ENCODE measurements around the gene GRAP2. TPM values are rescaled to one million over a fixed set of nuclear protein-coding genes. Genes with fewer than 3 reads are reported as not detected.

The GRAP2 gene
- total and polyA plus RNA-seq, 10 of the 15 experiments (the other 5 are each of a cell fraction or from before 2014, with no cell fraction given): 3.3 to 79.1 (median 59.6) TPM

- no TSS peak for BruUV-seq (replicated peaks)
- H3K79me2 ChIP-seq (ENCODE audit: control insufficient read depth, insufficient read depth, low read length): peaks cover 88% of the 10 kb centered on the region
- peaks cover 3 to 14% of the 10 kb centered on the region in 2 experiments for H3K36me3 ChIP-seq (ENCODE audit: control insufficient read depth in 2 of 2, insufficient read depth in 2 of 2, low read length in 1 of 2)
- DNase-seq (ENCODE audit: low read depth, low spot score) (no peak), FAIRE-seq (no peak), ATAC-seq (no peak)
- ChIA-PET POLR2A (interaction anchor here (0.9 to 1.8 kb wide), 4 partner anchors 8 to 153 kb away, joined by 3 to 6 read pairs (median 4); no protein-coding TSS in a partner anchor), CTCF (interaction anchor here (1.3 to 1.8 kb wide), 5 partner anchors 8 to 107 kb away, joined by 3 to 7 read pairs (median 3); no protein-coding TSS in a partner anchor), RAD21 (ENCODE audit: unreplicated experiment) (interaction anchor here (0.9 to 2.3 kb wide), 4 partner anchors 10 to 107 kb away, joined by 3 to 7 read pairs (median 6); no protein-coding TSS in a partner anchor), SMC1A (ENCODE audit: uncharacterized antibody, unreplicated experiment) (interaction anchor here (1.0 to 4.5 kb wide), 8 partner anchors 8 to 263 kb away, joined by 3 to 34 read pairs (median 6); no protein-coding TSS in a partner anchor)
- in situ Hi-C loops (cut with MboI) (no loop called here), intact Hi-C loops (cut with micrococcal nuclease; ENCODE audit: unreplicated experiment) (no loop called here)
- 88% methylated on average over 12 of the region's 12 CpGs for WGBS (ENCODE audit: insufficient coverage, insufficient replicate concordance, low lambda C conversion rate, missing lambda C conversion rate)
- H3K9ac ChIP-seq (ENCODE audit: control insufficient read depth, insufficient read depth, low read length): no peak overlapping the region
- H3K27me3 ChIP-seq (replicated peaks in 1 of 2; ENCODE audit: control insufficient read depth in 2 of 2, insufficient read depth in 2 of 2, low read length in 1 of 2): no peaks in the 10 kb centered on the region
- no peak overlapping the region for H3K4me3 ChIP-seq
- H3K27ac ChIP-seq (ENCODE audit: control insufficient read depth, insufficient read depth): no peak overlapping the region
- H4K20me1 ChIP-seq (ENCODE audit: control insufficient read depth, insufficient read depth): no peaks in the 10 kb centered on the region
- TF ChIP-seq E2F4 (IDR thresholded peaks at IDR 0.05; ENCODE audit: low read depth, low read length): no peak
- TF ChIP-seq RCOR1 (conservative IDR thresholded peaks at IDR 0.05; ENCODE audit: low read depth, low read length): no peak
- no peak for TF ChIP-seq ZNF217 (IDR thresholded peaks at IDR 0.05)
- no peak for TF ChIP-seq HSF1 (IDR thresholded peaks at IDR 0.05; ENCODE audit: low read depth, low read length)
- TF ChIP-seq ZSCAN29 (IDR thresholded peaks at IDR 0.05): no peak
- TF ChIP-seq MTA3 (IDR thresholded peaks at IDR 0.05; ENCODE audit: borderline replicate concordance, low read length): no peak
- TF ChIP-seq NR2F1 (conservative IDR thresholded peaks at IDR 0.05): no peak
- H3K4me1 ChIP-seq (ENCODE audit: control insufficient read depth, insufficient read depth, low read length): peaks cover 9% of the 10 kb centered on the region; the same call in 1 of the 2 replicates
- no peak overlapping the region for H2AFZ ChIP-seq (ENCODE audit: control insufficient read depth, low read depth, low read length)
- no peak overlapping the region for H3K4me2 ChIP-seq (ENCODE audit: control insufficient read depth, insufficient read depth)
- no peaks in the 10 kb centered on the region for H3K9me3 ChIP-seq (replicated peaks; ENCODE audit: control insufficient read depth, insufficient read depth, low read length)
These were observed 17.1 kb downstream of the GRAP2 start for GRCh38 chr22:39917776-39918495.
